Muscle layer of duodenum (tissue), 2 donors: ENCODE data around the gene FTCD.

Experiments used
- H3K27ac ChIP-seq: one replicate; pipeline ENCODE4 v1.7.0; 2013; ENCODE audit warnings: mild to moderate bottlenecking, low read length
- H3K27me3 ChIP-seq: one replicate; pipeline ENCODE4 v1.7.0; 2013; ENCODE audit warnings: low read depth, mild to moderate bottlenecking, control low read depth, low read length
- H3K36me3 ChIP-seq, 2 donors: one replicate each; pipeline ENCODE4 v1.7.0; 2013; ENCODE audit warnings: low read length in 2 of 2, control low read depth in 1 of 2, mild to moderate bottlenecking in 1 of 2; ENCODE audit not compliant: insufficient read depth in 2 of 2, control insufficient read depth in 1 of 2
- H3K4me1 ChIP-seq, 2 donors: one replicate each; pipeline ENCODE4 v1.7.0; 2013; ENCODE audit warnings: low read length in 2 of 2, mild to moderate bottlenecking in 2 of 2, control low read depth in 1 of 2, moderate library complexity in 1 of 2; ENCODE audit not compliant: insufficient read depth in 2 of 2, control insufficient read depth in 1 of 2
- H3K4me3 ChIP-seq, 2 donors: one replicate each; pipeline ENCODE4 v1.7.0; 2013; ENCODE audit warnings: low read length in 2 of 2, low read depth in 1 of 2, mild to moderate bottlenecking in 1 of 2
- H3K9me3 ChIP-seq, 2 donors: one replicate each; pipeline ENCODE4 v1.7.0; 2013; ENCODE audit warnings: low read length in 2 of 2, control low read depth in 1 of 2, mild to moderate bottlenecking in 1 of 2; ENCODE audit not compliant: control insufficient read depth in 1 of 2
- donor health status: healthy.

The FTCD gene

GRCh38 chr21:46100426-46100825, 55.0 kb downstream of the FTCD start:
- H3K4me3 ChIP-seq = peak overlapping the region; percentile 12 to 82
- no peak overlapping the region for H3K27ac ChIP-seq
- peaks cover 0 to 5% of the 10 kb centered on the region in 2 donors for H3K9me3 ChIP-seq
- no peaks in the 10 kb centered on the region for H3K27me3 ChIP-seq
- peaks cover 3 to 4% of the 10 kb centered on the region in 2 donors for H3K4me1 ChIP-seq
- H3K36me3 ChIP-seq = peaks cover 0 to 4% of the 10 kb centered on the region in 2 donors

GRCh38 chr21:46100020-46100419, 55.4 kb downstream of the FTCD start:
- H3K27ac ChIP-seq = no peak overlapping the region

GRCh38 chr21:46099476-46099875, 55.9 kb downstream of the FTCD start:
- Histone ChIP-seq H3K27ac (peak overlapping the region; percentile 16), H3K4me1 (peaks cover 3 to 4% of the 10 kb centered on the region in 2 donors), H3K27me3 (no peaks in the 10 kb centered on the region), H3K36me3 (peaks cover 0 to 1% of the 10 kb centered on the region in 2 donors), H3K4me3 (peak overlapping the region; percentile 12 to 82), H3K9me3 (peaks cover 0 to 5% of the 10 kb centered on the region in 2 donors)

More at GRCh38 chr21:46100020-46100419, 55.4 kb downstream of the FTCD start:
- H3K27me3 ChIP-seq = no peaks in the 10 kb centered on the region
- peaks cover 3 to 4% of the 10 kb centered on the region in 2 donors for H3K4me1 ChIP-seq
- H3K9me3 ChIP-seq = peaks cover 0 to 5% of the 10 kb centered on the region in 2 donors
- peak overlapping the region; percentile 12 to 82 for H3K4me3 ChIP-seq
- H3K36me3 ChIP-seq = peaks cover 0 to 4% of the 10 kb centered on the region in 2 donors

GRCh38 chr21:46098303-46099141, 56.9 kb downstream of the FTCD start:
- no peaks in the 10 kb centered on the region for H3K27me3 ChIP-seq
- peak overlapping the region; percentile 42 to 82 for H3K4me3 ChIP-seq
- peaks cover 4 to 8% of the 10 kb centered on the region in 2 donors for H3K4me1 ChIP-seq
- no peaks in the 10 kb centered on the region for H3K36me3 ChIP-seq
- no peak overlapping the region for H3K27ac ChIP-seq
- peaks cover 0 to 5% of the 10 kb centered on the region in 2 donors for H3K9me3 ChIP-seq

GRCh38 chr21:46097336-46098293, 57.8 kb downstream of the FTCD start, which contains the start of gene COL6A2:
Gene COL6A2 (plus strand): TSS chr21:46098112.
- no peaks in the 10 kb centered on the region for H3K27me3 ChIP-seq
- H3K27ac ChIP-seq = peak within 1 kb of the TSS; percentile 56
- peaks cover 4 to 17% of the 10 kb centered on the region in 2 donors for H3K4me1 ChIP-seq

GRCh38 chr21:46096596-46097335, 58.6 kb downstream of the FTCD start:
- no peaks in the 10 kb centered on the region for H3K27me3 ChIP-seq
- peak overlapping the region; percentile 56 for H3K27ac ChIP-seq
- peak overlapping the region in 1 of 2 donors; percentile 82 for H3K4me3 ChIP-seq

More at GRCh38 chr21:46097336-46098293, 57.8 kb downstream of the FTCD start, which contains the start of gene COL6A2:
- Histone ChIP-seq H3K36me3 (peaks cover 0 to 3% of the 10 kb centered on the region in 2 donors), H3K9me3 (peaks cover 0 to 2% of the 10 kb centered on the region in 2 donors), H3K4me3 (peak within 1 kb of the TSS; percentile 42 to 82)

GRCh38 chr21:46095814-46096595, 59.4 kb downstream of the FTCD start:
- peaks cover 0 to 17% of the 10 kb centered on the region in 2 donors for H3K4me1 ChIP-seq
- H3K4me3 ChIP-seq = no peak overlapping the region
- H3K36me3 ChIP-seq = peaks cover 0 to 4% of the 10 kb centered on the region in 2 donors
- peak overlapping the region; percentile 56 for H3K27ac ChIP-seq
- H3K27me3 ChIP-seq = no peaks in the 10 kb centered on the region
- H3K9me3 ChIP-seq = no peaks in the 10 kb centered on the region

More at GRCh38 chr21:46096596-46097335, 58.6 kb downstream of the FTCD start:
- H3K9me3 ChIP-seq = no peaks in the 10 kb centered on the region
- peaks cover 0 to 4% of the 10 kb centered on the region in 2 donors for H3K36me3 ChIP-seq
- H3K4me1 ChIP-seq = peaks cover 4 to 17% of the 10 kb centered on the region in 2 donors

DNA sequence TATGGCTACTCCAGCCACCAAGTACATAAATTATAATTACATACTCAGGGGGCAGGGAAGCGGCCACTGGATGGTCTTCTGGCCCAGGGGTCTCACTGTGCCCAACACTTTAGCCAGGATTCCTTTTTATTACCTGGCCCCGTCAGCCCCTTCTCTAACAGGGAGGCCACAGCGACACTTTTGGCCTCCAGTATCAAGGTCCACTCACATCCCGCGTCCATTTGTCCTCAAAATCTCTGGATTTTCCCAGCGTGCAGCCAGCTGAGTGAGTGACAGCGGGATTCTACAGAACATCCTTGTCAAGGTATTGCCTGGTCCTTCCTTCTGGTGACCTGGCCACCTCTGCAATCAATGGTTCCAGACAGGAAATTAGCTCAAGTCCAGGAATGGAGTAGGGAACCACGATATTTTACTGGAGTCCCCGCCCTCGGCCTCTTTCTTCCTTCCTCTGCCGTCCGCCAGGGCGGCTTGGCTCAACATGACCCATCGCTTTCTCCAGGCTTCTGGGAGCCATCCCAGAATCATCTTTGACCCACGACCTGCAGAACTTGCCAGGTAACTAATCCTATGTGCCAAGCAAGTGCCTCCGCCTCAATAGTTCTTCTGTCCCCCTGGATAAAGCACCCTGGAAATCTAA, 60.2 kb downstream of the FTCD start:
- peaks cover 0 to 15% of the 10 kb centered on the region in 2 donors for H3K4me1 ChIP-seq
- H3K27me3 ChIP-seq = no peaks in the 10 kb centered on the region
- H3K4me3 ChIP-seq = no peak overlapping the region
- peak overlapping the region; percentile 39 for H3K27ac ChIP-seq
- H3K9me3 ChIP-seq = no peaks in the 10 kb centered on the region
- peaks cover 0 to 4% of the 10 kb centered on the region in 2 donors for H3K36me3 ChIP-seq

DNA sequence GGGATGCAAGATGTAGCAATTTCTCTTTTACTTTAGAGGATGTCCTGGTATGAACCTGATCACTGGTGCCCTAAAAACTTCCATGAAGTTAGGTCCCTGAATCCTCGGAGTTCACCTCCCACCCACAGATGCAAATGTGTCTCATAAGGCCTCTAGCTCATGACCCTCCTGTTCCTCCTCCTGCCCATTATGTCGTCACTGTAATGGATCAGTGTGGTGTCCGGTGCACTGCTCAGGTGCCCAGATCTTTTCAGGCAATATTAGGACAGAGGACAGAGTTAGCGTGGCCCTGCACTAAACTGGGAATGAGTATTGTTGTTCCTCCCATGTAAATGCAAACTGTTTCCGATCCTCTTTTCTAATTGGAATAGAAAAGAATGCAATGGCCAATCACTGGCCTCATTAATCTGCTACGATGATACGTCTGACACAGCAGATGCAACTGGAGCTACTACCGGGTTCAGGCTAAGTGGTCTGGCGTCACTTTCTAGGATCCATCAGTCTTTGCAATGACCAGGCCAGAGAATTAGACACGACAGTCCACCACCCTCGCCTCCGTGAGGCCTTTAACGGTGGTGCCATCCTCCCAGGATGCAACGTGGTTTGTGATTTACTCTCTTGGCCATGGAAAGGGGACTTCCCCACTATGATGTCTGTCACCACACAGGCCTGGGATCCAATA, 60.8 kb downstream of the FTCD start:
- H3K27ac ChIP-seq = peak overlapping the region; percentile 39
- no peaks in the 10 kb centered on the region for H3K27me3 ChIP-seq
- no peak overlapping the region for H3K4me3 ChIP-seq
- peaks cover 0 to 4% of the 10 kb centered on the region in 2 donors for H3K36me3 ChIP-seq
- H3K9me3 ChIP-seq = no peaks in the 10 kb centered on the region
- peaks cover 0 to 14% of the 10 kb centered on the region in 2 donors for H3K4me1 ChIP-seq
